Choroid plexus epithelial cell (primary cell): ENCODE results near the gene FLAD1.
A peak's percentile ranks its signal among the peaks of the same experiment; 100 is the strongest.

Experiments used
- DNase-seq: peaks from one replicate; pipeline ENCODE4 v3.0.0-alpha.2; 2010; ENCODE audit warnings: low read depth
- H3K4me3 ChIP-seq: 2 replicates; pipeline ENCODE4 v1.5.1; 2011; ENCODE audit warnings: low read depth, mild to moderate bottlenecking, control low read depth, low read length, moderate library complexity
- CTCF ChIP-seq: conservative IDR thresholded peaks from 2 replicates; pipeline ENCODE4 v1.5.1; 2011; ENCODE audit warnings: low read depth, mild to moderate bottlenecking, control low read depth, inconsistent platforms, low read length, moderate library complexity

FLAD1 gene

GRCh38 chr1:154963643-154964042 lies 19.5 kb upstream of the FLAD1 start:
- H3K4me3 ChIP-seq: no peak overlapping the region
- TF ChIP-seq CTCF: no peak
- no peak for DNase-seq

DNA sequence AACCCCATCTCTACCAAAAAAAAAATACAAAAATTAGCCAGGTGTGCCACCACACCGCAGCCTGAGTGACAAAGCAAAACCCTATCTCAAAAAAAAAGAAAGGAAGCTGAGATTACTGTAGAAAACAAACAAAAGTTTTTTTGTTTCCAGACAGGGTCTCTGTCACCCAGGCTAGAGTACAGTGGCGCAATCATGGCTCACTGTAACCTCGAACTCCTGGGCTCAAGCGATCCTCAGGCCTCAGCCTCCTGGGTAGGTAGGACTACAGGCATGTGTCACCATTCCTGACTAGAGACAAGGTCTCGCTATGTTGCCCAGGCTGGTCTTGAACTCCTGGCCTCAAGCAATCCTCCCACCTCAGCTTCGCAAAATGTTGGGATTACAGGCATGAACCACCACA lies 18.8 kb upstream of the FLAD1 start:
- no peak overlapping the region for H3K4me3 ChIP-seq
- TF ChIP-seq CTCF: no peak
- no peak for DNase-seq

DNA sequence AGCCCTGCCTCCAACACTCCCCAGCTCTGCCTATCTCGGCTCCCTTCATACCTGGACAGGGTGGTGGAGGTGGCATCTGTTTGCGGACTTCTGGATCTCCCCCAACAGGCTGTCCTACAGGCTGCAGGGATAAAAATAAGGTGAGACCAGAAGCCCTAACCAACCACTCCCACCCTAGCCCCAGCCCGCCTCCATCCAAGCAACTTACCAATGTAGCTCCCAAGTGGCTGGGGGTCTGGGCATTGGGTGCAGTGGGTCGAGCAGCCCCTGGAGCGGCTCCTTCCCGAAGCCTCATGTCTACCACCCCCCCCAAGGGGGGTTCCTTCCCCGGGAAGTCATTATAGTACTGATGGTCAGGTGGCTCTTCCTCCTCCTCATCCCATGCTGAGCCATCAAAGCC lies 17.0 kb upstream of the FLAD1 start:
- no peak for DNase-seq
- TF ChIP-seq CTCF: no peak
- no peak overlapping the region for H3K4me3 ChIP-seq

GRCh38 chr1:154967331-154967950 lies 15.7 kb upstream of the FLAD1 start:
- TF ChIP-seq CTCF: no peak
- H3K4me3 ChIP-seq: peak overlapping the region; percentile 3
- DNase-seq: no peak

DNA sequence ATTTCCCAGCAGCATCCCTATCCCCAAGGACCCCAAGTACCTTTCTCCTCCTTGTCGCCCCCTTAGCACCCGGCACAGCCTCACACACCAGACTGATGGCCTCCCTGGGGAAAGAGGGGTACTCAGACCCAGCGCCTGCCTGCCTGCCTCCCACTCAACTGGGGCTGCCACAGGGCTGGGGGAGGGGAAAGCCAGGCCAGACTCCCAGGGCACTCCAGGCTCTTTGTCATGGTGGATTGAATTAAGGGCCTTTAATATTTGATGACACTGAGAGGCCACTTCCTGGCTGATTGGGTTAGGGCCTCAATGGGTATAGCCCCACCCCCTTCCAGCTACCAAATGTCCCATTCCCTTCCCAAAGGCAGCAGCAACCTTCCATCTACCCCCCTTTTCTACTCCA lies 14.4 kb upstream of the FLAD1 start:
- peak overlapping the region; percentile 71 for H3K4me3 ChIP-seq
- DNase-seq: no peak
- TF ChIP-seq CTCF: no peak

- peak overlapping the region; percentile 71 for H3K4me3 ChIP-seq
- no peak for DNase-seq
- TF ChIP-seq CTCF: no peak
Observed at GRCh38 chr1:154969246-154969645, 13.9 kb upstream of the FLAD1 start.

DNA sequence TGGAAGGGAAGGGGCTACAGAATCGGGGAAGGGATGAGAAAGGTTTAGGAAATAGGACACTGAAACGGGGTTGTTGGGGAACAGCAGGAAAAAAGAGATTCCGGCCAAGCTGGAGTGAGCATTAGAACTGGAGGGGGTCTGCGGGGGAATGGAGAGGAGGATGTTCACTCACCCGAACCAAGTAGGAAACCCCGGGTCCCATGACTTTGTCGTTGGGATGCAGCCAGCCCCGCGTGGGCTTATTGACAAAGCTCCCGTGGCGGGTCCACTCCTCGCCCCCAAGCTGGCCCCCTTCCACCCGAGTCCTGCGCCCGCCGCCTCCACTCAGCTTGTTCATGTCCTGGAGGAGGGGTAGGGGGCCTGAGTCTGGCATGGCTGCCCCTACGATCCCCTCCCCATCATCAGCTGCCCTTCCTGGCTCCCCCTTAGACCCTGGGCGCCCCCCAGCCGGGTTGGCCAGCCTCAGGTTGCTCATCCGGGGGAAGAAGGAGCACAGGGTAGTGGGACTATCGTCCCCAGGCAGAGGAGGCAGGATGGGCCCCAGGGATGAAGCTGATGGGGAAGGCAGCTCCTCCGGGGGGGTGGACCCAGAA lies 13.2 kb upstream of the FLAD1 start:
- peak overlapping the region; percentile 71 for H3K4me3 ChIP-seq
- DNase-seq: peak; percentile 29
- TF ChIP-seq CTCF: no peak
